Daoy (cell line): ENCODE data around the gene MAML3. TPM values are rescaled to one million over a fixed set of nuclear protein-coding genes. Genes with fewer than 3 reads are reported as not detected.

Experiments used
- DNase-seq: peaks from one replicate; pipeline ENCODE4 v3.0.0-alpha.2; 2015; ENCODE audit warnings: low read depth
- total RNA-seq: library from RNA; depleted of rRNA; stranded (reverse); fragments of >200 nt; shearing (Covaris generic); gene quantifications from 2 replicates; pipeline ENCODE4 v1.2.3, GENCODE V29; 2014

The MAML3 gene
- total RNA-seq, 1 experiment from 2014 or later: 2.7 TPM

DNA sequence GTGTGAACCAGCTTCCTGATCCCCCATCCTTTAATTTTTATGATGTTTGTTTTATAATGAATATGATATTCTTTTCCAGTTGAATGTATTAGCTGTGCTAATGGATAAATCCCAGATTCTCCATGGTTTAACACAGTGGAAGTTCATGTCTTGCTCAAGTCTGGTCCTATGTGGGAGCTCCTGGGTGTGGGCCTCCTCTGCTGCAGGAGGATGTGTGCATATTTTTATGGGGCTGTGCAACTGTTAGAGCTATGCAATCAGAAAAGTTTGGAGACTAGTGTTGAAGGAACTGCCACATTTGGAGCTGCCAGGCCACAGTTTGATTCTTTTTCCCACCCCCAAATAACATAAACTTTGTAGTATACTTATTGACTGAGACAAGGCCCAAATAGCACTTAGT, 463.6 kb downstream of the MAML3 start:
- no peak for DNase-seq

DNA sequence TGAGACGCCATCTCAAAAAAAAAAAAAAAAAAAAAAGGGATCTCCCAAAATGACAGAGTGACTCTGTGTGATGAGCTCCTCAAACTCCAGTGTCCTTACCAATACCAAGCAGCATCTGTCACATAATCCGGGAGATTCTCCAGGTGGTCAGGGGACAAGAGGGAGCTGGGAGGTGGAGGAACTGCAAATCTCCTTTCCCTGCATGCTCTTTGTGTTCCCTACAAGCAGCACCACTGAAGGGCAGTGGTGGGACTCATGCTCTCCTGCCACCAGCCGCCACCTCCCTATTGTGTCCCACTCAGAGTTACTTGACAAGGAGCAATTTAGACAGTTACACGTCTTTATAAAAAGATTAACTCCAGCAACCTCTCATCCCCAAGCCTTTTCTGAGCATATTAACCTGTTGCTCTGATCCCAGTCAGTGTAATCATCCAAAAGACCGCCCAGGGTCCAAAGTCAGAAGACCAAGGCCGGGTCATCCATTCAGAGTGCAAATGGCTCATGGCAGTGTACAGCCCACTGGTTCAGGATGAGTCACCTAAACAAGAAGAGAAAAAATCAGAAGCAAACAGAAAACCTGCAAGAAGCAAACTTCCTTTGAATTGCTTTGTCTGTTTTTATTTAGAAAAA, 464.8 kb downstream of the MAML3 start:
- DNase-seq: no peak

DNA sequence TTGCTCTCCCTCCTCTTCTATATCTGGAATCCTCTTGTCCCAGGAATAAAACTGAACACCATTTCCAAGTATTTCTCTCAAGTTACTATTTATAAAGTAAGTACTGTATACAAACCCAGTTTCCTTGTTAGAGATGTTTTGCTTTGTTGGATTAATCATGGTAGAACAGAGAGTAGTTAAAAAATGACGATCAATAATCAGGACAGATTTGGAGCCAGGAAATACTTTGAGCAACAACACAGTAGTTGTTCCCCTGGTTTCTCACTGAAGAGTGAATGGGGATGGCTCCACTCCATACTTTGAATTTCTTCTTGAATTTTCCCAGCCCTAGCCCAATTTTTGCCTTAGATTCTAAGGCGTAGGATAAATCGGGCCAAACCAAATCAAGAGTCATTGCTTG, 467.0 kb downstream of the MAML3 start:
- no peak for DNase-seq

DNA sequence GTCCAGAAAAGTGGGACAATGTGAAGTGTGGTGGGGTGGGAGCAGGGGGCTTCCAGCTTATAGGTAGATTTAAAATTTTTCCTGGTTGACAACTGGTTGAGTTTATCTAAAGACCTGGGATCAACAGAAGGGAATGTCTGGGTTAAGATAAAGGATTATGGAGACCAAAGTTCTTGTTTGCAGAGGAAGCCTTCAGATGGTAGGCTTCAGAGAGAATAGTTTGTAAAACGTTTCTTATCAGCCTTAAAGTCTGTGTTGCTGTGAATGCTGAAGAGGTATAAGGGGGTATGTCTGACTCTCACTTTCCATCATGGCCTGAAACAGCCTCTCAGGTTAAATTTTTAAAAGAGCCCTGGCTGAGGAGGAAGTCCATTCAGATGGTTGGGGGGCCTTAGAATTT, 467.9 kb downstream of the MAML3 start:
- no peak for DNase-seq

DNA sequence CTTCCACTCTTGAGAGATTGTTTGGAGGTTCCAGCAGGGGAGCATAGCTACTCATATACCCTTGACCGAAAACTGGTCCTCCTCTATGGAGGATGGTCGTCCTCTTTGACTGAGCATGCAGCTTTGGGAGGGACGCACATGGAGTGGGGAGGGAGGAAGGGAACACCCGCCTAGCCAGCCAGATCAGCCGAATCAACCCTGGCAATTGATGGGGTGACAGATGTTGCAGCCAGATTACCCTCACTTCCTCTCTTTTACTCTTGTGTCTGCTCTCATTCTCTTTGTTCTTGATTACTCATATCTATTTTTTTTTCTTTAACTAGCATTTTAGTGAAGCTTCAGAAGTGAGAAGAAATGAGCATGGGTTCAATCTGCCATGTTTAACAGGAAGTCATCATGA, 468.8 kb downstream of the MAML3 start:
- DNase-seq: no peak

DNA sequence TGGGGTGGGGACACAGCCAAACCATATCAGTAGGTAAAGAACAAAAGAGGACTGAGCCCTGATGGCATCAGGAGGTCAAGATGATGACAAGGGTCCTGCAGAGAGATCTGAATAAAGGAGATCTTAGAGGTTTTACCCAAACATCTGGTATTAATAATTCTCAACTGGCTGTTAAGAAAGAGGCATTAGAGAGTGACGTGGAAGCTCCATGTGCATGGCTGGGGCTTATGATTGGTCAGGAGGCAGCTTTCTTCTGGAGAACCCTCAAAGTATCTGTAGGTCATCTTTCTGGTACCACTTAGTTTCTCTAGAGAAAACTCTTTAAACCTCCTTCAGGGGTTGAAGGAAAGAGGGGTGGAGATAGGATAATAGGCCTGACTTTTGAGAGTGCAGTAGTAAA, 469.6 kb downstream of the MAML3 start:
- DNase-seq: no peak

DNA sequence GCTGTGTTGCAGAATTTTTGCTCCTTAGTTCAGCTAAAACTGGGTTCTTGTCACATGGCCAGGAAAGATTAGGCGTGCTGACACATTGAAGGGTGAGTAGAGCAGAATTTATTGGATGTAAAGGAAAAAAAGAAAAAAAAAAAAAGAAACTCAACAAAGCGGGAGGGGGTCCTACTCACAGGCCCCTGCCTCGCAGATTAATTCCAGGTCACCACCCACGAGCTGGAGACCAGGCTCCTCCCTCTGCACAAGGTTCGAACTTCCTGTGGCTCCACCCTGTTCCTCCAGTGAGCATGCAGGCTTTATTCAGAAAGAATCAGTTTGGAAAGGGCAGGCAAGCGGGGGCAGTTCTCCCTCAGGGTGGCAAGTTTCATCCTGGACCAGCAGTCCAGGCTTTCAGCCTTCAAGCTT, 471.2 kb downstream of the MAML3 start:
- DNase-seq: no peak

DNA sequence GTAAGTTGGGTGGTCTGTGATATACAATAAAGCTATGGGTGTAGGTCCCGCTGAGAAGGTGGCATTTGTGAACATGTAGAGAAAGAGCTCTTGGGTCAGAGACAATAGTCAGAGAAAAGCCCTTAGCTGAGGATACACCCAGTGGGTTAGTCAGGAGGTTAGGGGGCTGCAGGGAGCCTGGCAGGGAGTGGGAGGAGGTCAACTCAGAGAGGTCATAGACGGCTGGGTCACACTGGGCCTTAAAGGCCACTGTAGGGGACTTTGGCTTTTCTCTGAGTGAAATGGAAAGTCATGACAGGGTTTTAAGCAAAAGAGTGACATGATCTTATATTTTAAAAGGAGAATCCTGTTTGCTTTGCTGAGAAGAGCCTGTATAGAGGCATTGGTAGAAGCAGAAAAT, 471.7 kb downstream of the MAML3 start:
- no peak for DNase-seq

DNA sequence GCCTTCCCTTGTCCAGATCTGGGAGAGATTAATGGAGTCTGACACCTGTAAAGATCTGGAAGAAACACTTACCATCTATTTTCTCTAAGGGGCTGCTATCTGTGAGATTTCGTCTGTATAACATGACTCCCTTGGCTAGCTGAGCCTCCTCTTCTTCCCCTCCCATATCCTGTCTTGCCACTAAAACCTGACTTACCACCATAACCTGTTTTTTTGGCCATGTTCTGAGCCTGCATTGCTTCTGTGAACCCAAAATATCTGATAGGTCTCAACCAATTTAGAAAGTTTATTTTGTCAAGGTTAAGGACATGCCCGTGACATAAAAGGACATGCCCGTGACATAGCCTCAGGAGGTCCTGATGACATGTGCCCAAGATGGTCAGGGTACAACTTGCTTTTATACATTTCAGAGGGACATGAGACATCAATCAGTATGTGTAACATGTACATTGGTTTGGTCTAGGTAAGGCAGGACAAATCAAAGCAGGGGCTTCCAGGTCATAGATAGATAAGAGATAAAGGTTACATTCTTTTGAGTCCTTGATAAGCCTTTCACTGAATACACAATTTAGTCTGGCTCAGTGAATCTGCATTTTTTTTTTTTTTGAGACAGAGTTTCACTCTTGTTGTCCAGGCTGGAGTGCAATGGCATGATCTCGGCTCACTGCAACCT, 476.9 kb downstream of the MAML3 start:
- DNase-seq: no peak

DNA sequence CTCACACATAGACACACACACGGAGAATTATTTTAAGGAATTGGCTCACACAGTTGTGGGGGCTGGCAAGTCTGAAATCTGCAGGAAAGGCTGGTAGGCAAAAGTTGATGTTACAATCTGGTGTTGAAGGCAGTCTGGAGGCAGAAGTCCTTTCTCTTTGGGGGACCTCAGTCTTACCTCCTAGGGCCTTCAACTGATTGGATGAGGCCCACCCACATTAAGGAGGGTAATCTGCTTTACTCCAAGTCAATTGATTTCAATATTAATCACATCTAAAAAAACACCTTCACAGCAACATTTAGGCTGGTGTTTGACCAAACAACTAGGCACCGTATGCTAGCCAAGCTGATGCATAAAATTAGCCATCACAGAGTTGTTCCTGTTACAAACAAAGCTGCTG, 477.6 kb downstream of the MAML3 start:
- DNase-seq: no peak

DNA sequence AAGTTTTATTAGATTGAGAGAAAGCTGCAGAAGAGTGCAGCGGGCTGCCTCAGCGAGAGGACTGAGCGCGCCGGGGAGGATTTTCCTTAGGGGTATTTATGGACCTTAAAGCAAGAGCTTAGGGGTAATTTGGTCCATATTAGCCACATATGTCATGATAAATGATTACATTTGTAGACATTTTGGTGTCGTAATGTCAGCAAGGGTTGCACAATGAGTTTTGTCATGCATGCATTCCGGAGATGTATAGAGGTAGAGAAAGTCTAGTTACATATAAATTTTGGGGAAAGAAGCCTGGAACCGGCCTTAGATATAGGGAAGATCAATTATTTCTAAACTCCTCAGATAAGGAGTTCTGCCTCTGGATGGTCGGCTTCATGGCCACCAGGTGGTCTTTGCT, 478.3 kb downstream of the MAML3 start:
- no peak for DNase-seq

DNA sequence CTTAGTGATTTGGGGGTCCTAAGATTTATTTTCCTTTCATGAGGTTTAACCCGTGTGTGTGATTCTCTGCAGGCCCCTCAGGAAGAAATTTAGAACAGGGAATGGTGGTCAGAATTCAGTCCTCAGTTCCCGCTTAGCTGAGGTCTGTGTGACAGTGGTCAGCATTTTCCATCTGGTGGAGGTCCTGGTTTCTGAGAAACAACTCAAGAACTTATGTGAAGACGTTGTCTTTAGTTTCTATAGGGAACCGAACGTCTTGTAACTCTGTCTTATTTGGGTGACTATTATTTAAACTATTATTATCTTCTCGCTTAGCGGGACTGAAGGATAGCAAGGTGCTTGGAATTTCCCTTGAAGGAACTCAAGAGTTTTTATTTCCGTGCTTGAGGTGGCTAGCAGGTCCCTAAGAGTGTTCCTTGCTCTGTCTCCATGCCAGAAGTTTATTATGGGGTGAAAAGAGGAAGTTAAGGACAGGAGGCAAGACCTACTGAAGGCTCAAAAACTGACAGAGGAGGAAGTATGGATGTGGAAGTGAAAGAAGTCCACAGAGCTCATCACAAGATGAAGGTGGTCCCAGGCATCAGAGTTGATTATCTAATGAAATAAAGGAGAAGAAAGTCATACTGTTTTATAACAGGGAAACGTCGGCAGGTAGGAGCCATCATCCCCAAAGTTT, 479.0 kb downstream of the MAML3 start:
- no peak for DNase-seq

DNA sequence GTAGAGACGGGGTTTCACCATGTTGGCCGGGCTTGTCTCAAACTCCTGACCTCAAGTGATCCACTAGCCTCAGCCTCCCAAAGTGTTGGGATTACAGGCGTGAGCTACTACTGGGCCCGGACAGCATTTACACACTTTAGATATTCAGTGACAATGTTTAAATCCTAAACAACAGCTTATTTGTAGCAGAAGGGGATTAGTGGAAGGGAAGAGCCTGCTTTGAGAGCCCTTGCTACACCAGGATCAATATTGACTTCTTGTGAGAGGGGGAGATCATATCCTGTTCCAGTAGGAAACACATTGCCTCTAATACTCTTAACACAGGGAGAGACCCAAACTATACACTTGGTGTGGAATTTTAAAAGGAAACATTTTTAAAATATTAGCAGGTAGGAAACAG, 481.3 kb downstream of the MAML3 start:
- no peak for DNase-seq

DNA sequence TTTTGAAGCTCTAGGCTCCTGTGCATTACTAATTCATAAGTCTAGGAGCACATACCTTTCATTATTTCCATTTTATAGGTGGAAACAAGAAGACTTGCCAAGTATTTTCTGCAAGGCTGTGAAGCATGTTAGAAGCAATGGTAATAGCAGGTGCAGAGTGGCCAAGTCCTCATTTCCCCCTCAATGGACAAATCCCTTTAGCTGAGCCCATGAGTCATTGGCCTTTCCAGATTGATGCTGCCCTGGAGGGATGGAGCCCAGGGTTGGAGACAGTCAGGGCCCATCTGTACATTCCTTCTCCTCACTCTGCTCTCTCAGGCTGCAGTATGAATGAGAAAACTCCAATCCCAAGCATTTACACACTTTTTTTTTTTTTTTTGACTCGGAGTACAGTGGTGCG, 481.8 kb downstream of the MAML3 start:
- no peak for DNase-seq

DNA sequence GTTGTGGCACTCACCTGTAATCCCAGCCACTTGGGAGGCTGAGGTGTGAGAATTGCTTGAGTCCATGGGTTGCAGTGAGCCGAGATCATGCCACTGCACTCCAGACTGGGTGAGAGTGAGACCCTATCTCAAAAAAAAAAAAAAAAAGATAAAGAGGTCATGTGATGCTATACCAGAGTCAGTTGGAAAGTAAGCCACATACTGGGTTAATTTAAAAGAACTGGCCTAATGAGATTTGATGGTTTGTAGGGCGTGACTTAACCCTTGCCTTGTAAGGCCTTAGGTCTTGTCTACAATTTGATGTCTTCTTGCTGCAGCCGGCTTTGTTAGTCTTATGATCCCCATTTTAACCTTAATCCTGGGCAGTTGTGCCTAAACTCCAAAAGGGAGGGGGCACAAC, 483.2 kb downstream of the MAML3 start:
- DNase-seq: no peak

DNA sequence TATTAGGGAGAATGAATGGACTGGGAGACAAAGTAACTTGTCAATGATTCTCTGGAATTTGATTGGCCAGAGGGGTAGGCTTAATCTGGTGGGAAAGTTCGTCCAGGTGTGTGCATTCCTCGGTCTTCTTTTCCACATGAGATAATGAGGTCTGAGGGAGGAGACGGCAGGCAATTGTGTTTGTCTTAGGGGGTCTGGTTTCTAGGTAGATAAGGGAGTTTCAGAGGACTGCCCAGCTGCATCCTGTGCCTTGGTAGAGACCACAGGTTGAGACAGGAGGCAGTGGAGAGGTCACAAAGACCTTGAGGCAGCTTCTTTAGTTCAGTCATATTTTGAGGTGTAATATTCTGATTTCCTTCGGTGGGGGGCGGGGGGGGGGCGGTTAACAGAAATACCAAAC, 484.1 kb downstream of the MAML3 start:
- DNase-seq: no peak

DNA sequence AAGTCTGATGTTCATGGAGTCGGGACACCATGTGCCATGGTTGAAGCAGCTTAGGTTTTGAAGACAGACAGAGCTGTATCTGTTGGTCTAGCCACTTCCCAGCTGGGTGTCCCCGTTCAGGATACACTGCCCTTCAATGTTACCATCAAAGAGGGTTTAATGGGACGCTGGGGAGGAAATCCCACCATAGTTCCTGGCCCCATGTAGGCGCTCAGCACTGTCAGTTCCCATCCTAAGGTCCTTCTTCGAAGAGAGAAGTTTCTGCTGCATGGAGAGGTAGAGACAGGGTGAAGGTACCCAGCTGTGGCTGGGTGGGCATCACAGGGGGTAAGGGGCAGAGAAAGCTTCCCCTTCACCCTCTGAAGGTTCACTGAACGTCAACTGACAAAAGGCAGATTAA, 484.6 kb downstream of the MAML3 start:
- no peak for DNase-seq

DNA sequence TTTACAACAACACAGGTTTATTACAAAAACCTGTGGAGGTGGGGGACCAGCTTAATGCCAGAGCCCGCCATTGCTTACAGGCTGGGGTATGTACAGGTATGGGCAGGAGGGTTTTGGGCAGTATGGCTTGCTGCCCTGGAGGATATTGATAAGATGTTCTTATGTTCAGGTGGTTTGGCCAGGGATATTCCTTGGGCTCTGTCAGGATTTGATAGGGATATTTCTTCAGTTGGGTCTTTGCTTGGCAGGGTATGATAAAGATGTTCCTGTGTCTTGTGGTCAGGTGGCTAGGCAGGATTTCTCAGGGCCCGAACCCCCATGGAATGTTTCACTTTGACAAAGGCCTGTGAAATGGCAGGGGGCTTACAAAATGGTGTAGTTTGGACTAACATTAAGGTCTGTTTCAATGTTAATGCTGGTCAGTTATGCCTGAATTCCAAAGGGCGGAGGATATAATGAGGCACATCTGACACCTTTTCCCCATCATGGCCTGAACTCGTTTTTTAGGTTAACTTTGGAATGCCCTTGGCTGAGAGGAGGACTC, 485.3 kb downstream of the MAML3 start:
- DNase-seq: no peak

DNA sequence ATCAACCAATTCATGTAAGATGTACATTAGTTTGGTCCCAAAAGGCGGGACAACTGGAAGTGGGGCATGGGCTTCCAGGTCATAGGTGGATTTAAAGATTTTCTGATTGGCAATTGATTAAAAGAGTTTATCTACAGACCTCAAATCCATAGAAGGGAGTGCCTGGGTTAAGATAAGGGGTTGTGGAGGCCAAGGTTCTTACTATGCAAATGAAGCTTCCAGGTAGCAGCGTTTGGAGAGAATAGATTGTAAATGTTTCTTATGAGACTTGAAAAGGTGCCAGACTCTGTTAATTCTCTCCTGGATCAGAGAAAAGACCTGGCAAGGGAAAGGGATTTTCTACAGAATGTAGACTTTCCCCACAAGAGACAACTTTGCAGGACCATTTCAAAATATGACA, 485.9 kb downstream of the MAML3 start:
- DNase-seq: no peak
